IMR-90 (cell line): ENCODE data around the gene S1PR3. TPM values are rescaled to one million over a fixed set of nuclear protein-coding genes. Genes with fewer than 3 reads are reported as not detected.

Source experiments
- ATAC-seq: fragments of 200-7000 bp; cut with Tn5 transposase; 2 replicates; pipeline ENCODE4 v1.9.1; 2020; ENCODE audit warnings: low read depth, mild to moderate bottlenecking, moderate library complexity
- BruUV-seq: library from RNA; stranded (reverse); fragments of 400-500 nt; replicated peaks from 2 replicates; lab custom pipeline; 2021; lab: Mats Ljungman, UMichigan
- CTCF ChIA-PET: fragments of 300-600 bp; formaldehyde crosslinking; extraction: SDS; loops from one replicate; lab custom pipeline; 2021; ENCODE audit warnings: antibody characterized with exemption; lab: Yijun Ruan, JAX
- POLR2A ChIA-PET: fragments of 300-600 bp; sonication (Branson Sonifier 250); formaldehyde crosslinking; loops from one replicate; lab custom pipeline; 2022; ENCODE audit warnings: antibody characterized with exemption; ENCODE audit not compliant: unreplicated experiment; lab: Charles Lee
- DNase-seq: peaks from one replicate; pipeline ENCODE4 v3.0.0; 2013
- H2AFZ ChIP-seq: replicated peaks from 2 replicates; pipeline ENCODE3; 2013; ENCODE audit warnings: low read length, mild to moderate bottlenecking; ENCODE audit not compliant: poor library complexity
- H2AK5ac ChIP-seq: 2 replicates; pipeline ENCODE4 v1.6.1; 2013; ENCODE audit warnings: low read depth, low read length, inconsistent platforms
- H2AK9ac ChIP-seq: replicated peaks from 2 replicates; pipeline ENCODE3; 2013; ENCODE audit warnings: mild to moderate bottlenecking, low read depth, low read length, moderate library complexity; ENCODE audit not compliant: poor library complexity
- H2BK120ac ChIP-seq: 2 replicates; pipeline ENCODE4 v1.6.1; 2013; ENCODE audit warnings: low read depth, low read length, inconsistent platforms
- H2BK15ac ChIP-seq: 3 replicates; pipeline ENCODE4 v1.6.1; 2013; ENCODE audit warnings: low read depth, low read length, inconsistent platforms
- H2BK20ac ChIP-seq: 2 replicates; pipeline ENCODE4 v1.6.1; 2013; ENCODE audit warnings: low read depth, mild to moderate bottlenecking, inconsistent platforms, low read length, moderate library complexity
- H2BK5ac ChIP-seq: 2 replicates; pipeline ENCODE4 v1.6.1; 2013; ENCODE audit warnings: mild to moderate bottlenecking, low read depth, low read length, inconsistent platforms; ENCODE audit not compliant: poor library complexity, severe bottlenecking
- H3K14ac ChIP-seq: replicated peaks from 2 replicates; pipeline ENCODE4 v1.6.1; 2013; ENCODE audit warnings: low read depth, low read length, inconsistent platforms
- H3K18ac ChIP-seq: 2 replicates; pipeline ENCODE4 v1.6.1; 2013; ENCODE audit warnings: low read depth, low read length, control low read depth
- H3K23ac ChIP-seq: 2 replicates; pipeline ENCODE4 v1.6.1; 2013; ENCODE audit warnings: low read depth, low read length, inconsistent platforms
- H3K27ac ChIP-seq: 2 replicates; pipeline ENCODE4 v1.5.1; 2013; ENCODE audit warnings: mild to moderate bottlenecking, control low read depth, low read length; ENCODE audit not compliant: insufficient read depth
- H3K27me3 ChIP-seq: 2 replicates; pipeline ENCODE4 v1.6.1; 2013; ENCODE audit warnings: low read length; ENCODE audit not compliant: control insufficient read depth, insufficient read depth
- H3K36me3 ChIP-seq: 2 replicates; pipeline ENCODE4 v1.6.1; 2013; ENCODE audit warnings: low read length, mixed read lengths; ENCODE audit not compliant: control insufficient read depth, insufficient read depth
- H3K4ac ChIP-seq: 2 replicates; pipeline ENCODE4 v1.6.1; 2013; ENCODE audit warnings: low read depth, low read length, inconsistent platforms
- H3K4me1 ChIP-seq: 2 replicates; pipeline ENCODE4 v1.6.1; 2013; ENCODE audit warnings: low read length, mixed read lengths; ENCODE audit not compliant: control insufficient read depth, insufficient read depth
- H3K4me2 ChIP-seq: 2 replicates; pipeline ENCODE4 v1.6.1; 2013; ENCODE audit warnings: low read depth, mild to moderate bottlenecking, control low read depth, low read length, moderate library complexity
- H3K4me3 ChIP-seq: 2 replicates; pipeline ENCODE4 v1.5.1; 2013; ENCODE audit warnings: low read depth, mild to moderate bottlenecking, control low read depth, low read length, moderate library complexity; ENCODE audit not compliant: insufficient read depth
- H3K56ac ChIP-seq: 2 replicates; pipeline ENCODE4 v1.6.1; 2013; ENCODE audit warnings: low read length, inconsistent platforms; ENCODE audit not compliant: insufficient read depth; ENCODE audit errors: extremely low read depth
- H3K79me1 ChIP-seq, 2 experiments: 2 replicates each; pipeline ENCODE4 v1.6.1; 2013; ENCODE audit warnings: low read length in 2 of 2, inconsistent platforms in 1 of 2, low read depth in 1 of 2
- H3K9ac ChIP-seq: 2 replicates; pipeline ENCODE4 v1.6.1; 2013; ENCODE audit warnings: low read depth, low read length, control low read depth
- H3K9me1 ChIP-seq: 2 replicates; pipeline ENCODE4 v1.6.1; 2013; ENCODE audit warnings: low read length, inconsistent platforms; ENCODE audit not compliant: insufficient read depth
- H3K9me3 ChIP-seq: 2 replicates; pipeline ENCODE4 v1.6.1; 2013; ENCODE audit warnings: low read length; ENCODE audit not compliant: control insufficient read depth, insufficient read depth
- H4K20me1 ChIP-seq: 2 replicates; pipeline ENCODE4 v1.6.1; 2013; ENCODE audit warnings: low read length, inconsistent platforms; ENCODE audit not compliant: insufficient read depth
- H4K5ac ChIP-seq: 2 replicates; pipeline ENCODE4 v1.6.1; 2013; ENCODE audit warnings: mild to moderate bottlenecking, low read depth, low read length, control low read depth
- H4K8ac ChIP-seq, 2 experiments: 2 replicates each; pipeline ENCODE4 v1.6.1; 2013; ENCODE audit warnings: low read depth in 2 of 2, low read length in 2 of 2, control low read depth in 1 of 2, inconsistent platforms in 1 of 2
- H4K91ac ChIP-seq: 2 replicates; pipeline ENCODE4 v1.6.1; 2013; ENCODE audit warnings: low read depth, low read length, inconsistent platforms; ENCODE audit not compliant: insufficient read depth
- MAZ ChIP-seq: IDR thresholded peaks from 2 replicates; pipeline ENCODE4 v1.6.1; 2012; ENCODE audit warnings: low read depth, mild to moderate bottlenecking, low read length, improper control_type of control experiment, moderate library complexity, borderline replicate concordance
- RAD21 ChIP-seq: IDR thresholded peaks from 2 replicates; pipeline ENCODE4 v1.6.1; 2012; ENCODE audit warnings: low read length, improper control_type of control experiment
- WGBS, 2 experiments: methylation state at CpG; one replicate each; pipeline versions ENCODE4 v1.1.5 to v1.1.7; 2013; ENCODE audit warnings: missing lambda C conversion rate in 2 of 2; ENCODE audit not compliant: insufficient read length in 1 of 2; ENCODE audit errors: extremely low coverage in 2 of 2; 5-methylcytosine and 5-hydroxymethylcytosine counted together
- dilution Hi-C: fragments of 300-500 bp; cut with HindIII; formaldehyde crosslinking; loops from one replicate; pipeline ENCODE4 v1.14.3; 2018; ENCODE audit warnings: low sequenced_read_pairs; ENCODE audit not compliant: unreplicated experiment
- in situ Hi-C: fragments of 300-500 bp; cut with MboI; formaldehyde crosslinking; loops from 3 replicates; pipeline ENCODE4 v1.14.3; 2019; ENCODE audit warnings: low sequenced_read_pairs, inconsistent platforms, mixed read lengths
- intact Hi-C: fragments of 100-400 bp; cut with micrococcal nuclease; formaldehyde crosslinking; loops from 2 replicates; pipeline ENCODE4 v1.10.0; 2022
- polyA plus RNA-seq, 3 experiments: library from polyadenylated mRNA; depleted of rRNA; stranded (reverse); fragments of >200 nt; gene quantifications; 2 replicates each; pipeline ENCODE4 v1.2.3, GENCODE V29; 2012; ENCODE audit warnings: low replicate concordance in 1 of 3
- total RNA-seq: library from RNA; depleted of rRNA; stranded (reverse); fragments of >200 nt; gene quantifications from 2 replicates; pipeline ENCODE4 v1.2.3, GENCODE V29; 2012
- TF ChIP-seq, protein P1 (sequence below): fragments of 150-350 bp; IDR thresholded peaks from 2 replicates; pipeline ENCODE4 v1.6.1; 2017; ENCODE audit warnings: mild to moderate bottlenecking, antibody characterized with exemption, low read length, low read depth

S1PR3 gene
- total and polyA plus RNA-seq, 2 of the 4 experiments (the other 2 are of a cell fraction), result 28.4 to 28.7 TPM

DNA sequence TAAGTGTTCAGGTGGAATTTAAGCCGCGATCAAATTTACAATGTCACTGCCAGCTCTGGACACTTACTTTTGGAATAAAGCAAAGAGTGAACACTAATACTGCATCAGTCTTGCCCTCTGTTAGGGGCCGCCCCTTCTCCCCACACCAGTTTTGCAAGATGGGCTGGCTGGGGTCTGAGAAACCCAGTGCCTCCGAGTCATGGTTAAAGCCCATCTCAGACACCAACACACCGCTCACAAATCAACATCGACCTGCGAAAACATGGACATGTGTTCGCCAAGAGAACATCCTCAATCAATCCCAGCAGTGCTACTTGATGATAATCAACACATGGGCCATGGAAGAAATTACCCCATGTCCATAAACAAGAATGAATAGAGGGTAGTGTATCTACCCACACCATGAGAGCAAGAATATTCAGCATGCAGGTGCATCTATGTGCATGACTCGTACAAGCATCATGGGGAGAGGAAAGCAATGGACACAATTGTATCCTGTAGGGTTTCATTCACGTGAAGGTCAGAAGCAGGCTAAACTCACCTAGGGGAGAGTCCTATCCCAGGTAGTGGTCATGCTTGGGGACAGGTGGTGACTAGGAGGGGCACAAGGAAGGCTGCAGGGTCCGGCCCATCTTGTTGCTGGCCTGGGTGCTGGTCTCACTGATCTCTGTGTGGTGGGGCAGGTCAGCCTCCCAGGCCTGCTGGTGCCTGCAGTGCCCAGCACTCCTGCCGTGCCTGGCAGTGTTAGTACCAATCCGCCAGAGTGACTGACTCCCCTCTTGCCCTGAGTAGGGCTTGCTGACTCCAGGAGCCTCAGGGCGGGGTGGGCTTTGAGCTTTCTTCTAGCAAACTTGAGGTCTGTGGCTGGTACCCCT, 5.0 kb downstream of the S1PR3 start (continued):
- TF ChIP-seq, protein P1, sequence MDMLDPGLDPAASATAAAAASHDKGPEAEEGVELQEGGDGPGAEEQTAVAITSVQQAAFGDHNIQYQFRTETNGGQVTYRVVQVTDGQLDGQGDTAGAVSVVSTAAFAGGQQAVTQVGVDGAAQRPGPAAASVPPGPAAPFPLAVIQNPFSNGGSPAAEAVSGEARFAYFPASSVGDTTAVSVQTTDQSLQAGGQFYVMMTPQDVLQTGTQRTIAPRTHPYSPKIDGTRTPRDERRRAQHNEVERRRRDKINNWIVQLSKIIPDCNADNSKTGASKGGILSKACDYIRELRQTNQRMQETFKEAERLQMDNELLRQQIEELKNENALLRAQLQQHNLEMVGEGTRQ, result no peak
- TF ChIP-seq RAD21, result no peak

DNA sequence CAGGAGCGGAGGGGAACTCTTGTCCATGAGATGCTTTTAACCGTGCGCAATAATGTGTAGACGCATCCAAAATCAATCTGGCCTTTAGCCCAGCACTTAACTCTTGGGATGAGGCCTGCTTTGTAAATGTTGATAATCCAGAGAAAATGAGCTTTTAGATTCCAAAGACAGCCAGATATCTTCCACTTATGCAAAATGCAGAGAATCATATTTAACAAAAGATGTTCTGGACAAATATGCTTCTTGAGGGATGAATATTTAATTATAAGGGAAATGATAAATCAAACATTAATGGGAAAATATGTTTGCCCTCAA, 5.6 kb downstream of the S1PR3 start:
- no peak overlapping the region for H2BK15ac ChIP-seq
- POLR2A ChIA-PET, result no interaction called here
- no peak for DNase-seq
- H3K4me2 ChIP-seq, result no peak overlapping the region
- intact Hi-C loops (no loop called here), in situ Hi-C loops (loop anchor here (10.0 kb wide), 1 partner anchor 222 kb away; no protein-coding TSS in a partner anchor), dilution Hi-C loops (loop anchor here (25.0 kb wide), 1 partner anchor 360 kb away; no protein-coding TSS in a partner anchor)
- H3K27ac ChIP-seq, result no peak overlapping the region
- no peak overlapping the region for H3K18ac ChIP-seq
- H3K4ac ChIP-seq, result no peak overlapping the region
- H2BK5ac ChIP-seq, result no peak overlapping the region
- no peaks in the 10 kb centered on the region for H3K27me3 ChIP-seq
- no peak overlapping the region for H3K23ac ChIP-seq
- no peak overlapping the region for H3K4me3 ChIP-seq
- no peak for TF ChIP-seq MAZ
- H4K20me1 ChIP-seq, result peaks cover 9% of the 10 kb centered on the region
- BruUV-seq, result no TSS peak
- H4K91ac ChIP-seq, result no peak overlapping the region
- H2BK120ac ChIP-seq, result no peak overlapping the region
- H4K5ac ChIP-seq, result no peak overlapping the region
- ATAC-seq, result no peak
- H2BK20ac ChIP-seq, result no peak overlapping the region
- CTCF ChIA-PET, result no interaction called here
- no peaks in the 10 kb centered on the region for H3K9me3 ChIP-seq
- peaks cover 32 to 70% of the 10 kb centered on the region in 2 experiments for H3K79me1 ChIP-seq
- no peak overlapping the region for H4K8ac ChIP-seq
- no peak overlapping the region for H2AK9ac ChIP-seq
- H3K9ac ChIP-seq, result no peak overlapping the region
- H2AK5ac ChIP-seq, result no peak overlapping the region
- H3K56ac ChIP-seq, result no peak overlapping the region
- H3K9me1 ChIP-seq, result peaks cover 27% of the 10 kb centered on the region
- no peak overlapping the region for H2AFZ ChIP-seq
- peaks cover 39% of the 10 kb centered on the region for H3K36me3 ChIP-seq
- WGBS, 2 experiments, result 80% methylated on average over 1 of the region's 4 CpGs; no CpG with 5 or more reads in 1 of the 2 experiments
- no peak overlapping the region for H3K14ac ChIP-seq
- H3K4me1 ChIP-seq, result peaks cover 27% of the 10 kb centered on the region
